HEK293 (cell line): ENCODE data around the gene FAN1.

Source experiments
- CTCF ChIA-PET: fragments of 350-600 bp; formaldehyde crosslinking; extraction: SDS; loops from one replicate; lab custom pipeline; 2021; ENCODE audit warnings: antibody characterized with exemption; lab: Yijun Ruan, JAX
- POLR2A ChIA-PET: fragments of 300-600 bp; formaldehyde crosslinking; extraction: SDS; loops from one replicate; lab custom pipeline; 2020; ENCODE audit warnings: antibody characterized with exemption, inconsistent platforms; lab: Yijun Ruan, JAX
- H3K27ac ChIP-seq: fragments of 200-500 bp; sonication (Bioruptor generic); 2 replicates; pipeline ENCODE4 v1.5.1; 2014; ENCODE audit warnings: low read depth, low read length, control low read depth, inconsistent platforms; ENCODE audit errors: extremely low read depth
- H3K36me3 ChIP-seq, 2 experiments: fragments of 200-500 bp in 1 of 2; sonication (Bioruptor generic) in 1 of 2; 1 replicate in 1 of 2; 2 replicates in 1 of 2; pipeline ENCODE4 v1.5.1; 2014 to 2017; ENCODE audit warnings: inconsistent platforms in 2 of 2, low read length in 2 of 2; ENCODE audit not compliant: control insufficient read depth in 2 of 2, insufficient read depth in 1 of 2
- H3K4me1 ChIP-seq: fragments of 200-500 bp; sonication (Bioruptor generic); 2 replicates; pipeline ENCODE4 v1.5.1; 2014; ENCODE audit warnings: mild to moderate bottlenecking, low read length, inconsistent platforms; ENCODE audit not compliant: control insufficient read depth, insufficient read depth
- H3K4me3 ChIP-seq: 2 replicates; pipeline ENCODE4 v1.5.1; 2011; ENCODE audit warnings: low read depth, mild to moderate bottlenecking, control low read depth, low read length, moderate library complexity
- H3K9me3 ChIP-seq: fragments of 200-500 bp; sonication (Bioruptor generic); 2 replicates; pipeline ENCODE4 v1.5.1; 2014; ENCODE audit warnings: low read depth, low read length, inconsistent platforms; ENCODE audit not compliant: control insufficient read depth, insufficient read depth
- BCL6B ChIP-seq: fragments of 450-650 bp; formaldehyde crosslinking; IDR thresholded peaks from 2 replicates; pipeline ENCODE4 v1.5.1; 2017; ENCODE audit warnings: missing biosample characterization, missing genetic modification characterization
- EGR2 ChIP-seq: fragments of 450-650 bp; formaldehyde crosslinking; IDR thresholded peaks from 2 replicates; pipeline ENCODE4 v1.5.1; 2016; ENCODE audit warnings: low read depth, missing biosample characterization, missing genetic modification characterization
- HOXA7 ChIP-seq: sonication (generic); formaldehyde crosslinking; IDR thresholded peaks from 2 replicates; pipeline ENCODE4 v1.8.1; 2022; ENCODE audit warnings: missing genetic modification reagents, borderline replicate concordance
- INSM2 ChIP-seq: fragments of 450-650 bp; formaldehyde crosslinking; IDR thresholded peaks from 2 replicates; pipeline ENCODE4 v1.5.1; 2016; ENCODE audit warnings: missing biosample characterization, missing genetic modification characterization
- KLF1 ChIP-seq: fragments of 450-650 bp; formaldehyde crosslinking; IDR thresholded peaks from 2 replicates; pipeline ENCODE4 v1.5.1; 2016; ENCODE audit warnings: missing biosample characterization, missing genetic modification characterization
- SP2 ChIP-seq: fragments of 450-650 bp; formaldehyde crosslinking; IDR thresholded peaks from 2 replicates; pipeline ENCODE4 v1.5.1; 2016; ENCODE audit warnings: missing biosample characterization, missing genetic modification characterization
- TCF7L2 ChIP-seq: IDR thresholded peaks from 2 replicates; pipeline ENCODE4 v1.6.1; 2011; ENCODE audit warnings: low read depth, mild to moderate bottlenecking, inconsistent platforms, low read length, moderate library complexity, borderline replicate concordance
- ZBTB10 ChIP-seq: fragments of 450-650 bp; formaldehyde crosslinking; IDR thresholded peaks from 2 replicates; pipeline ENCODE4 v1.5.1; 2016; ENCODE audit warnings: missing biosample characterization, missing genetic modification characterization
- ZBTB8A ChIP-seq: fragments of 450-650 bp; formaldehyde crosslinking; IDR thresholded peaks from 2 replicates; pipeline ENCODE4 v1.5.1; 2016; ENCODE audit warnings: missing biosample characterization, missing genetic modification characterization
- ZFHX2 ChIP-seq: fragments of 450-650 bp; formaldehyde crosslinking; conservative IDR thresholded peaks from 2 replicates; pipeline ENCODE4 v1.5.1; 2016; ENCODE audit warnings: missing biosample characterization, missing genetic modification characterization
- ZFP3 ChIP-seq: fragments of 450-650 bp; formaldehyde crosslinking; IDR thresholded peaks from 2 replicates; pipeline ENCODE4 v1.5.1; 2016; ENCODE audit warnings: low read depth, missing biosample characterization, missing genetic modification characterization
- ZNF140 ChIP-seq: fragments of 450-650 bp; formaldehyde crosslinking; IDR thresholded peaks from 2 replicates; pipeline ENCODE4 v1.5.1; 2016; ENCODE audit warnings: missing biosample characterization, missing genetic modification characterization
- ZNF239 ChIP-seq: fragments of 450-650 bp; formaldehyde crosslinking; IDR thresholded peaks from 2 replicates; pipeline ENCODE4 v1.5.1; 2016; ENCODE audit warnings: missing biosample characterization, missing genetic modification characterization
- ZNF292 ChIP-seq: fragments of 450-650 bp; formaldehyde crosslinking; IDR thresholded peaks from 2 replicates; pipeline ENCODE4 v1.5.1; 2016; ENCODE audit warnings: low read depth, missing biosample characterization, missing genetic modification characterization, borderline replicate concordance
- ZNF473 ChIP-seq: fragments of 450-650 bp; formaldehyde crosslinking; IDR thresholded peaks from 2 replicates; pipeline ENCODE4 v1.5.1; 2017; ENCODE audit warnings: missing biosample characterization, missing genetic modification characterization
- ZNF48 ChIP-seq: fragments of 450-650 bp; formaldehyde crosslinking; IDR thresholded peaks from 2 replicates; pipeline ENCODE4 v1.5.1; 2016; ENCODE audit warnings: missing biosample characterization, missing genetic modification characterization
- ZNF513 ChIP-seq: fragments of 450-650 bp; IDR thresholded peaks from 2 replicates; pipeline ENCODE4 v1.5.1; 2018; ENCODE audit warnings: missing biosample characterization, missing genetic modification characterization
- ZNF548 ChIP-seq: fragments of 450-650 bp; formaldehyde crosslinking; IDR thresholded peaks from 2 replicates; pipeline ENCODE4 v1.5.1; 2016; ENCODE audit warnings: missing biosample characterization, missing genetic modification characterization
- ZNF561 ChIP-seq: fragments of 450-650 bp; IDR thresholded peaks from 2 replicates; pipeline ENCODE4 v1.5.1; 2018; ENCODE audit warnings: missing biosample characterization, missing genetic modification characterization, borderline replicate concordance
- ZNF596 ChIP-seq: fragments of 450-650 bp; IDR thresholded peaks from 2 replicates; pipeline ENCODE4 v1.5.0; 2018; ENCODE audit warnings: missing biosample characterization, mild to moderate bottlenecking, missing genetic modification characterization, moderate library complexity
- ZNF639 ChIP-seq: fragments of 450-650 bp; formaldehyde crosslinking; IDR thresholded peaks from 2 replicates; pipeline ENCODE4 v1.5.1; 2016; ENCODE audit warnings: missing biosample characterization, missing genetic modification characterization
- ZNF707 ChIP-seq: fragments of 450-650 bp; formaldehyde crosslinking; IDR thresholded peaks from 2 replicates; pipeline ENCODE4 v1.5.1; 2016; ENCODE audit warnings: missing biosample characterization, missing genetic modification characterization
- ZNF777 ChIP-seq: fragments of 450-650 bp; formaldehyde crosslinking; IDR thresholded peaks from 2 replicates; pipeline ENCODE4 v1.5.1; 2017; ENCODE audit warnings: missing biosample characterization, missing genetic modification characterization, borderline replicate concordance
- ZNF843 ChIP-seq: fragments of 450-650 bp; formaldehyde crosslinking; IDR thresholded peaks from 2 replicates; pipeline ENCODE4 v1.5.1; 2016; ENCODE audit warnings: missing biosample characterization, missing genetic modification characterization
- ZSCAN30 ChIP-seq: fragments of 450-650 bp; IDR thresholded peaks from 2 replicates; pipeline ENCODE4 v1.5.1; 2018; ENCODE audit warnings: missing biosample characterization, mild to moderate bottlenecking, missing genetic modification characterization, moderate library complexity

Gene FAN1

GRCh38 chr15:30913761-30914160 lies 10.0 kb downstream of the FAN1 start:
- H3K4me3 ChIP-seq, result no peak overlapping the region
- no peaks in the 10 kb centered on the region for H3K4me1 ChIP-seq
- CTCF ChIA-PET, result no interaction called here
- no peak overlapping the region for H3K27ac ChIP-seq
- no peak for TF ChIP-seq ZNF777
- POLR2A ChIA-PET, result no interaction called here
- peaks cover 11 to 87% of the 10 kb centered on the region in 2 experiments for H3K36me3 ChIP-seq
- H3K9me3 ChIP-seq, result no peaks in the 10 kb centered on the region

- TF ChIP-seq ZBTB8A (no peak), ZNF48 (tag by site-specific recombination) (no peak), ZNF140 (no peak), ZNF639 (tag by site-specific recombination) (no peak), ZFP3 (no peak), EGR2 (tag by site-specific recombination) (peak; percentile 42; the same call in 1 of the 2 replicates)
- TF ChIP-seq, all 188 proteins: peak for 1
- ChIA-PET POLR2A (no interaction called here), CTCF (interaction anchor here (0.6 kb wide), 1 partner anchor 459 kb away, joined by 3 read pairs; no protein-coding TSS in a partner anchor)
- Histone ChIP-seq H3K36me3 (peaks cover 13 to 91% of the 10 kb centered on the region in 2 experiments), H3K4me1 (no peaks in the 10 kb centered on the region), H3K9me3 (no peaks in the 10 kb centered on the region), H3K27ac (no peak overlapping the region), H3K4me3 (no peak overlapping the region)
Observed at GRCh38 chr15:30917013-30917412, 13.3 kb downstream of the FAN1 start.

- Histone ChIP-seq H3K36me3 (peaks cover 13 to 91% of the 10 kb centered on the region in 2 experiments), H3K9me3 (no peaks in the 10 kb centered on the region), H3K27ac (no peak overlapping the region), H3K4me1 (no peaks in the 10 kb centered on the region), H3K4me3 (no peak overlapping the region)
- CTCF ChIA-PET, result interaction anchor here (1.0 kb wide), 1 partner anchor 212 kb away, joined by 5 read pairs; no protein-coding TSS in a partner anchor
- POLR2A ChIA-PET, result no interaction called here
- TF ChIP-seq BCL6B (tag by site-specific recombination) (no peak), HOXA7 (CRISPR knock-in tag) (no peak), ZNF777 (no peak), ZNF473 (tag by site-specific recombination) (no peak), ZNF292 (tag by site-specific recombination) (no peak), ZNF548 (tag by site-specific recombination) (no peak), ZNF596 (tag by site-specific recombination) (no peak), ZFHX2 (tag by site-specific recombination) (no peak), INSM2 (tag by site-specific recombination) (no peak), ZBTB10 (tag by site-specific recombination) (no peak), ZNF707 (tag by site-specific recombination) (no peak), ZSCAN30 (tag by site-specific recombination) (no peak), ZNF843 (tag by site-specific recombination) (no peak), TCF7L2 (no peak), ZNF239 (tag by site-specific recombination) (no peak), SP2 (tag by site-specific recombination) (no peak), ZNF513 (tag by site-specific recombination) (no peak), KLF1 (tag by site-specific recombination) (no peak), ZNF561 (tag by site-specific recombination) (no peak)
Observed at GRCh38 chr15:30917675-30918074, 14.0 kb downstream of the FAN1 start.
